ENCODE data around the gene SNX2.

The SNX2 gene

DNA sequence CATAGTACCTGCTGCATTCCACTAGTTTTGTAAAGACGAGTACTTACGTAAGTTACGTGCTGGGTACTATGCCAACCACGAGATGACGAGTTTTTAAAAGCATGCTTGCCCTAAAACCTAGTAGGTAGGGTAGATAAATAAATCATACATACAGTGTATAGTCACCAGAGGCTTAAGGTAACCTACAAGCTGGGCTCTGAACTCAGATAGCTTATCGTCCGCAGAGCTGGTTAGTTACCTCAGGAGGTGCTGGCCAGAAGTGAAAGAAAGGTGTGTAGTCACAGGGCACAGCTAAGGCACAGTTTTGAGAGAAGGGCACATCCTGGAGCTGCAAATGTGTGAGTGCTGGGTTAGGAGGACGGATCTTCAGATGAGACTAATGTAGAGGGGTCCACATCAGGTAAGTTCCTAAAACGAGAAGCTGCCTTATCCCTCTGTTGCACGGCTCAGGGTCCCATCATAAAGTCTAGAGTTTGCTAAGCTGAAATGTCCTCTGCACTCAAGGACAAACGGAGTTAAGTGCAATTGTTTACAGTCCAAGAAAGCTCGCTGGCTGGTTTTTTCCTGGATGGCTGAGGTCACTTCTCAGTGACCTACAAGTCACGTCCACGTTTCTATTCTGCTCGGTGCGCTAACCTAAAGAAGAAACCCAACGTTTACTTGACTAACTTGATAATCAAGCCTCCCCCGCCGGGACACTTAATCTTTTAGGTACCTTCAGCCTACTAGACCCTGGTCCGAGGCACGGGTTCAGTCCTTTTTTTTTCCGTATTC lies 69.4 kb downstream of the SNX2 start:
- H3K27me3 ChIP-seq (replicated peaks; ENCODE audit: control insufficient read depth, insufficient read depth, low read length): no peaks in the 10 kb centered on the region
- no peaks in the 10 kb centered on the region for H3K36me3 ChIP-seq (ENCODE audit: control insufficient read depth, insufficient read depth, low read length)
- TF ChIP-seq, protein P1, sequence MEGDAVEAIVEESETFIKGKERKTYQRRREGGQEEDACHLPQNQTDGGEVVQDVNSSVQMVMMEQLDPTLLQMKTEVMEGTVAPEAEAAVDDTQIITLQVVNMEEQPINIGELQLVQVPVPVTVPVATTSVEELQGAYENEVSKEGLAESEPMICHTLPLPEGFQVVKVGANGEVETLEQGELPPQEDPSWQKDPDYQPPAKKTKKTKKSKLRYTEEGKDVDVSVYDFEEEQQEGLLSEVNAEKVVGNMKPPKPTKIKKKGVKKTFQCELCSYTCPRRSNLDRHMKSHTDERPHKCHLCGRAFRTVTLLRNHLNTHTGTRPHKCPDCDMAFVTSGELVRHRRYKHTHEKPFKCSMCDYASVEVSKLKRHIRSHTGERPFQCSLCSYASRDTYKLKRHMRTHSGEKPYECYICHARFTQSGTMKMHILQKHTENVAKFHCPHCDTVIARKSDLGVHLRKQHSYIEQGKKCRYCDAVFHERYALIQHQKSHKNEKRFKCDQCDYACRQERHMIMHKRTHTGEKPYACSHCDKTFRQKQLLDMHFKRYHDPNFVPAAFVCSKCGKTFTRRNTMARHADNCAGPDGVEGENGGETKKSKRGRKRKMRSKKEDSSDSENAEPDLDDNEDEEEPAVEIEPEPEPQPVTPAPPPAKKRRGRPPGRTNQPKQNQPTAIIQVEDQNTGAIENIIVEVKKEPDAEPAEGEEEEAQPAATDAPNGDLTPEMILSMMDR (IDR thresholded peaks at IDR 0.05; ENCODE audit: insufficient read depth, low read length, poor library complexity, severe bottlenecking): no peak
- H3K4me3 ChIP-seq (replicated peaks; ENCODE audit: low read depth, low read length): peak overlapping the region; percentile 74
- no peak for DNase-seq (ENCODE audit: extremely low read depth, insufficient read length)

DNA sequence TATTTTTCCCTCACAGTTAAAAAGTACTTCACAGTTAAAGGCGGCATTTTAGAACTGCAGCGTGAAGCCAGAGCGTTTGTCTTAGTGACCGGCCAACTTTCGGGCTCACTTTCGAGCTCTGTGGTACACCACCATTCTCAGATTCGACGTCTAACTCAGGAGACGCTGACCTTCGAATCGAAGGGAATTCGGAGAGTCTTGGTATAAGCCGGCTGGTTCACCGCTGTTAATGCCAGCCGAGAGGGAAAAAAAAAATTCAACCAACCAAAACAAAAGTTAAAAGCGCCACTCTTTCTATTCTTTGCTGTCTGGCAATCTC lies 70.0 kb downstream of the SNX2 start:
- TF ChIP-seq, protein P1 (IDR thresholded peaks at IDR 0.05; ENCODE audit: insufficient read depth, low read length, poor library complexity, severe bottlenecking): no peak
- no peaks in the 10 kb centered on the region for H3K36me3 ChIP-seq (ENCODE audit: control insufficient read depth, insufficient read depth, low read length)
- H3K27me3 ChIP-seq (replicated peaks; ENCODE audit: control insufficient read depth, insufficient read depth, low read length): no peaks in the 10 kb centered on the region
- H3K4me3 ChIP-seq (replicated peaks; ENCODE audit: low read depth, low read length): peak overlapping the region; percentile 74
- no peak for DNase-seq (ENCODE audit: extremely low read depth, insufficient read length)

DNA sequence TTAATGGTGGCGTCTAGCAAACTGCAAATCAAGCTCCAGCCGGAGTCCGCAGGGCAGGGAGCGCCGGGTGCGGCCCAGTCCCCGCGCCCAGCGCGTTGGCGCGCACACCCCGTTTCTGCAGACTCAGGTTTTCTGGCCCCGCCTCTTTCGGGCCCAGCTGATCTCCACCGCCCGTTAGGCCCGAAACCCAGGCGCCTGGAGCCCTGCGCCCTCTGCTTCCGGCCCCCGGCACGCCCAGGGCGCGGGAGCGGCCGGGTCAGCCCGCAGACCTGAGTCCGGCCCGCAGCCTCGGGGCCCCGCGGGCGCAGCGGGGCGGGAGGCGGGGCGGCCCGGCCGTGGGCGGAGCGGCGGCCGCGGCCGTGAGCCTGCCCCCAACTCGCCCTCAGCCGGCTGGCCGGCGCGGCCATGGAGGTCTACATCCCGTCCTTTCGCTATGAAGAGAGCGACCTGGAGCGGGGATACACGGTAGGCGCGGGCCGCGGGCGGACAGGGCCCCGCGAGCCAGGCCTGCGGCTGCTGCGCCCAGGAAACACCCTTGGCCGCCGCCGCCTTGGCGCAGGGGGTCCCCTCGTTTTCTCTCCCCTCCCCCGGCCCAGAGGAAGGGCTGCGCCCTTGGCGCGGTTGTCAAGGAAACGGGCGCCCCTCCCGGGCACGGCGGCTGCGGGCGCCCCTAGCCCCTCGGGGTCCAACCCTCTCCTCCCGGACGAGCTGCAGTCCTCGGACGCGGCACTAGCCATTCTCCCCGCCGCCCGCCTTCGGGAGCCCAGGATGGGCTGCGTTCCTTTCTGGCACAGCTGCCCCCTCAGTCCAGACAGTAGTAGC lies 70.6 kb downstream of the SNX2 start, which contains the start of gene SNX24:
SNX24 (plus strand) TSS at position 385 of the 822 bp plus-strand sequence; CDS start at position 406, 21 bp downstream.
- TF ChIP-seq, protein P1 (IDR thresholded peaks at IDR 0.05; ENCODE audit: insufficient read depth, low read length, poor library complexity, severe bottlenecking): no peak
- Histone ChIP-seq H3K27me3 (replicated peaks; ENCODE audit: control insufficient read depth, insufficient read depth, low read length) (no peaks in the 10 kb centered on the region), H3K36me3 (ENCODE audit: control insufficient read depth, insufficient read depth, low read length) (no peaks in the 10 kb centered on the region), H3K4me3 (replicated peaks; ENCODE audit: low read depth, low read length) (peak within 1 kb of the TSS; percentile 74)
- DNase-seq (ENCODE audit: extremely low read depth, insufficient read length): peak; percentile 81

DNA sequence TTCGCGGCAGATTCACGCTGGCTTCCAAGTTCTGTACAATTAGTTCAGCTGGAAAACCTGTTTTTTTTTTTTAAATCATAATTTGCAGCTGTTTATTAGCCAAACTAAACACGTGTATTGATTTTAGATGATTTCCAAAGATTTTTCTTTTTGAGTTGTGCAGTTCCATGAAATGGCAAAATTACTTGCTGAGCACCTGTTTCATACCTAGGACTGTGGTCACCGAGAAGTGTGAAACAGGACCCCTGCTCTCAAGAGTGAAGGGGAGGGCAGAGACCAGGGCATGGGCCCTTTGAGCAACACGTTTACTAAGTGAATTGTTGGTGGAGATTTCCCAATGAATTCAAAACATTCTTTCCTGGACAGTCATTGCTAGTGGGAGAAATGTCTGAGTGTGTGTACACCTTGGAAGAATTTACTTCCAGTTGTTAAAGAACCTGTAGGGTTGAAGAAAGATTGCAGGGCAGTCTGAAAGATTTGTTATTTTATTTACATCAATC lies 71.2 kb downstream of the SNX2 start:
- no peak for DNase-seq (ENCODE audit: extremely low read depth, insufficient read length)
- Histone ChIP-seq H3K27me3 (replicated peaks; ENCODE audit: control insufficient read depth, insufficient read depth, low read length) (no peaks in the 10 kb centered on the region), H3K4me3 (replicated peaks; ENCODE audit: low read depth, low read length) (peak overlapping the region; percentile 74), H3K36me3 (ENCODE audit: control insufficient read depth, insufficient read depth, low read length) (no peaks in the 10 kb centered on the region)
- TF ChIP-seq, protein P1 (IDR thresholded peaks at IDR 0.05; ENCODE audit: insufficient read depth, low read length, poor library complexity, severe bottlenecking): no peak

DNA sequence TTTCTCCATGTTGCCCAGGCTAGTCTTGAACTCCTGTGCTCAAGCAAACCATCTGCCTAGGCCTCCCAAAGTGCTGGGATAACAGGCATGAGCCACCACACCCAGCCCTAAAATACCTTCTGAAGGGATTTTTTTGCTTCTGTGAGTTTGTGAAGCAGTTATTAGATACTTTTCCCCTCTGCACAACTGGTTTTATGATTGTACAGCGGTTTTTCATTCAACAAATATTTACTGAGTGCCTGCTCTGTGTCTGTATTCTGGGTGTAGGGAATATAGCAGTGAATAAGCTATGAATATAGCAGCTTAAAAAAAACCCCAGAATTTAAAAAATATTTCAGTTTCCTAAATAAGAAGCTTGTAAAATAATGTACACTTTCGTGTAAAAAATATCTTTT lies 72.8 kb downstream of the SNX2 start:
- no peaks in the 10 kb centered on the region for H3K27me3 ChIP-seq (replicated peaks; ENCODE audit: control insufficient read depth, insufficient read depth, low read length)
- no peaks in the 10 kb centered on the region for H3K36me3 ChIP-seq (ENCODE audit: control insufficient read depth, insufficient read depth, low read length)
- no peak for DNase-seq (ENCODE audit: extremely low read depth, insufficient read length)
- TF ChIP-seq, protein P1 (IDR thresholded peaks at IDR 0.05; ENCODE audit: insufficient read depth, low read length, poor library complexity, severe bottlenecking): no peak
- no peak overlapping the region for H3K4me3 ChIP-seq (replicated peaks; ENCODE audit: low read depth, low read length)

Measured in GM06990 (cell line).